GM23248 (cell line): ENCODE measurements around the gene PDGFRB. TPM values are rescaled to one million over a fixed set of nuclear protein-coding genes. Genes with fewer than 3 reads are reported as not detected.

Experiments used
- DNase-seq: peaks from one replicate; pipeline ENCODE4 v3.0.0-alpha.2; 2015
- H2AFZ ChIP-seq: fragments of 200-600 bp; sonication (generic); 2 replicates; pipeline ENCODE4 v1.6.1; 2016; ENCODE audit warnings: antibody characterized with exemption
- H3F3A ChIP-seq: fragments of 200-600 bp; sonication (generic); 2 replicates; pipeline ENCODE4 v1.6.1; 2016; ENCODE audit warnings: mild to moderate bottlenecking, antibody characterized with exemption, mixed run types; ENCODE audit not compliant: insufficient read depth
- H3K27ac ChIP-seq: fragments of 200-600 bp; sonication (generic); 2 replicates; pipeline ENCODE4 v1.5.1; 2016; ENCODE audit warnings: mild to moderate bottlenecking
- H3K27me3 ChIP-seq: fragments of 200-600 bp; sonication (generic); replicated peaks from 2 replicates; pipeline ENCODE4 v1.6.1; 2016; ENCODE audit warnings: mild to moderate bottlenecking; ENCODE audit not compliant: insufficient read depth
- H3K36me3 ChIP-seq: fragments of 200-600 bp; sonication (generic); 2 replicates; pipeline ENCODE4 v1.6.1; 2016; ENCODE audit warnings: low read depth, mild to moderate bottlenecking
- H3K4me1 ChIP-seq: fragments of 200-600 bp; sonication (generic); 2 replicates; pipeline ENCODE4 v1.6.1; 2016; ENCODE audit warnings: mild to moderate bottlenecking; ENCODE audit not compliant: insufficient read depth
- H3K4me2 ChIP-seq: fragments of 200-600 bp; sonication (generic); one replicate; pipeline ENCODE4 v1.6.1; 2016; ENCODE audit warnings: mild to moderate bottlenecking; ENCODE audit not compliant: unreplicated experiment
- H3K4me3 ChIP-seq: fragments of 200-600 bp; sonication (generic); 2 replicates; pipeline ENCODE4 v1.5.1; 2016; ENCODE audit warnings: mild to moderate bottlenecking
- H3K79me2 ChIP-seq: fragments of 200-600 bp; sonication (generic); 2 replicates; pipeline ENCODE4 v1.6.1; 2016; ENCODE audit warnings: mild to moderate bottlenecking; ENCODE audit not compliant: insufficient read depth
- H3K9ac ChIP-seq: fragments of 200-600 bp; sonication (generic); 2 replicates; pipeline ENCODE4 v1.6.1; 2016; ENCODE audit warnings: mild to moderate bottlenecking
- H3K9me2 ChIP-seq: fragments of 200-600 bp; sonication (generic); 2 replicates; pipeline ENCODE4 v1.6.1; 2016; ENCODE audit warnings: mixed run types, mild to moderate bottlenecking, moderate library complexity; ENCODE audit not compliant: insufficient read depth
- H3K9me3 ChIP-seq: fragments of 200-600 bp; sonication (generic); one replicate; pipeline ENCODE4 v1.6.1; 2017; ENCODE audit warnings: low read depth
- H4K20me1 ChIP-seq: fragments of 200-600 bp; sonication (generic); 2 replicates; pipeline ENCODE4 v1.6.0; 2016; ENCODE audit not compliant: insufficient read depth
- EZH2 ChIP-seq: fragments of 200-600 bp; sonication (generic); IDR thresholded peaks from 2 replicates; pipeline ENCODE4 v1.6.1; 2018; ENCODE audit warnings: antibody characterized with exemption, mild to moderate bottlenecking; ENCODE audit not compliant: insufficient read depth, poor library complexity, severe bottlenecking
- EZH2phosphoT487 ChIP-seq: fragments of 200-600 bp; sonication (generic); IDR thresholded peaks from 2 replicates; pipeline ENCODE4 v1.6.1; 2018; ENCODE audit warnings: antibody characterized with exemption, moderate library complexity, mild to moderate bottlenecking, low read depth; ENCODE audit not compliant: insufficient read depth
- WGBS, 2 experiments: methylation state at CpG; one replicate each; pipeline ENCODE4 v1.1.6; 2015 to 2017; ENCODE audit warnings: low lambda C conversion rate in 2 of 2, low coverage in 1 of 2; ENCODE audit errors: missing lambda C conversion rate in 2 of 2; 5-methylcytosine and 5-hydroxymethylcytosine counted together
- in situ Hi-C: fragments of 300-500 bp; cut with MboI; formaldehyde crosslinking; loops from 2 replicates; pipeline ENCODE4 v1.15.0; 2020
- polyA plus RNA-seq: library from polyadenylated mRNA; unstranded; fragments of >200 nt; fragmentation: Nextera tagmentation; extraction: Ambion mirVana; gene quantifications from 2 replicates; pipeline ENCODE4 v1.2.1, GENCODE V29; 2016
- total RNA-seq: library from RNA; depleted of rRNA; stranded (reverse); fragments of >200 nt; shearing (Covaris generic); gene quantifications from 2 replicates; pipeline ENCODE4 v1.2.3, GENCODE V29; 2014

PDGFRB gene
- total and polyA plus RNA-seq, 2 experiments from 2014 or later, result 155 to 205 TPM

- Histone ChIP-seq H3K4me2 (peak overlapping the region; percentile 41), H3F3A (peaks cover 20% of the 10 kb centered on the region), H3K27me3 (no peaks in the 10 kb centered on the region), H3K27ac (peak overlapping the region; percentile 62; the same call in 1 of the 2 replicates), H3K4me3 (no peak overlapping the region), H3K9me2 (no peaks in the 10 kb centered on the region), H3K79me2 (no peaks in the 10 kb centered on the region), H3K9me3 (no peaks in the 10 kb centered on the region), H3K4me1 (peaks cover 34% of the 10 kb centered on the region), H2AFZ (no peak overlapping the region), H3K36me3 (no peaks in the 10 kb centered on the region), H3K9ac (no peak overlapping the region), H4K20me1 (no peaks in the 10 kb centered on the region)
- in situ Hi-C loops, result no loop called here
- no peak for TF ChIP-seq EZH2phosphoT487
- no peak for TF ChIP-seq EZH2
- DNase-seq, result no peak
- WGBS, 2 experiments, result 66 to 75% methylated on average over 6 of the region's 6 CpGs
Observed at GRCh38 chr5:150067405-150067960, 88.2 kb downstream of the PDGFRB start.

DNA sequence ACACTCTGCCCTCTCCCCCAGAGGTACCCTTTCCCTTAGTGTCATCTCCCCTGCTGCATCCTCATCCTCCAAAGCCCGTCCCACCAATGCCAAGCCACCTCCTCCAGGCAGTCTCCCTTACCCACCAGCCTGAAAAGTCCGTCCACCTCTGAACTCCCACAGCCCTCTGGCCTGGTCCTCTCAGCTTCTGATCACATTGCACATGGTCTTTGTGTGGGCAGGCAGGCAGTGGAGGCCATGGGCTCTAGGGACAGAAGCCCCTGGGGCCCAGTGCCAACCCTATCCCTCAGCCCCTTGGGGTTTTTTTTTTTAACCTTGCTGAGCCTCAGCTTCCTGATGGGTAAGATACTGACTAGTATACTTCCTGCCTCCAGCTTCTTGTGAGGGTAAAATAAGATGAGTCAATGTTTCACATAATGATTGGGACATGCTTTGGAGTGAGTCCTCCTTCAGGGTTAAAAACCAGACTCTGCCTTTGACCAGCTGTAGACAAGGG is 88.7 kb downstream of the PDGFRB start:
- H3F3A ChIP-seq, result peaks cover 20% of the 10 kb centered on the region
- no peaks in the 10 kb centered on the region for H3K79me2 ChIP-seq
- no peaks in the 10 kb centered on the region for H3K9me3 ChIP-seq
- no peaks in the 10 kb centered on the region for H3K27me3 ChIP-seq
- WGBS, 2 experiments, result 89 to 95% methylated on average over 2 of the region's 2 CpGs
- H4K20me1 ChIP-seq, result no peaks in the 10 kb centered on the region
- DNase-seq, result peak; percentile 88
- H3K4me1 ChIP-seq, result peaks cover 34% of the 10 kb centered on the region
- H3K4me2 ChIP-seq, result peak overlapping the region; percentile 56
- peak overlapping the region; percentile 59; the same call in 1 of the 2 replicates for H2AFZ ChIP-seq
- no peak overlapping the region for H3K4me3 ChIP-seq
- TF ChIP-seq EZH2phosphoT487 (no peak), EZH2 (no peak)
- peak overlapping the region; percentile 62 for H3K27ac ChIP-seq
- in situ Hi-C loops, result no loop called here
- no peaks in the 10 kb centered on the region for H3K36me3 ChIP-seq
- peak overlapping the region; percentile 38; the same call in 1 of the 2 replicates for H3K9ac ChIP-seq
- no peaks in the 10 kb centered on the region for H3K9me2 ChIP-seq

GRCh38 chr5:150066436-150066835 is 89.2 kb downstream of the PDGFRB start:
- Histone ChIP-seq H3K4me2 (peak overlapping the region; percentile 31), H4K20me1 (no peaks in the 10 kb centered on the region), H3K27ac (peak overlapping the region; percentile 62), H3K4me3 (no peak overlapping the region), H2AFZ (peak overlapping the region; percentile 23; the same call in 1 of the 2 replicates), H3K79me2 (no peaks in the 10 kb centered on the region), H3K9ac (no peak overlapping the region), H3K4me1 (peaks cover 34% of the 10 kb centered on the region), H3K9me2 (no peaks in the 10 kb centered on the region), H3K36me3 (no peaks in the 10 kb centered on the region), H3K27me3 (no peaks in the 10 kb centered on the region), H3K9me3 (no peaks in the 10 kb centered on the region), H3F3A (peaks cover 20% of the 10 kb centered on the region)
- TF ChIP-seq EZH2 (no peak), EZH2phosphoT487 (no peak)
- WGBS, 2 experiments, result 93 to 98% methylated on average over 5 of the region's 5 CpGs
- in situ Hi-C loops, result no loop called here
- DNase-seq, result no peak

DNA sequence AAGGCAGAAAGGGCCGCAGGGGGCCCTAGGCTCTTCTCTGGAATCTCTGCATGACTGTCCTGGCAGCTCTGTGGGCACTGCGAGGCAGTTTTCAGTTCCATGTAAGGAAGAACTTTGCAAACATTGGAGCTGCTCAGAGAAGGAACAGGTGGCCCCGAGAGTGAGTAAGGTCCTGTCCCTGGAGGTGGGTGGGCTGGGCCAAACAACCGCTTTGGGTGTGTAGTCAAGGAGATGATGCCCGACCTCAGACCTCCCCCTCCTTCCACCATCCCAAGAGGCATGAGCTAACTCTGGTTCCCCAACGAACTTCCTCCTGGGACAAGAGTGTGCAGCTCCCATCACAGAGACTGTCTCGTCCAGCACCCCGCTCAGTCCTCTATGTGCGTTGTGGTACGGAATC is 89.8 kb downstream of the PDGFRB start:
- peak; percentile 57 for DNase-seq
- peak overlapping the region; percentile 23; the same call in 1 of the 2 replicates for H2AFZ ChIP-seq
- in situ Hi-C loops, result no loop called here
- H3K9me2 ChIP-seq, result no peaks in the 10 kb centered on the region
- no peaks in the 10 kb centered on the region for H3K9me3 ChIP-seq
- peak overlapping the region; percentile 37 for H3K4me2 ChIP-seq
- H3K9ac ChIP-seq, result 0 out of 2 replicates have a peak overlapping the region, but pooled peaks have one; percentile 20
- no peaks in the 10 kb centered on the region for H3K27me3 ChIP-seq
- H3K79me2 ChIP-seq, result no peaks in the 10 kb centered on the region
- H3K27ac ChIP-seq, result peak overlapping the region; percentile 62
- H3K4me3 ChIP-seq, result no peak overlapping the region; the same call in 1 of the 2 replicates
- peaks cover 34% of the 10 kb centered on the region for H3K4me1 ChIP-seq
- H3F3A ChIP-seq, result peaks cover 20% of the 10 kb centered on the region
- TF ChIP-seq EZH2 (no peak), EZH2phosphoT487 (no peak)
- no peaks in the 10 kb centered on the region for H3K36me3 ChIP-seq
- 45 to 51% methylated on average over 10 of the region's 10 CpGs for WGBS, 2 experiments
- no peaks in the 10 kb centered on the region for H4K20me1 ChIP-seq
